OCI-M1 (cell line): ENCODE data around the gene LCMT1.

Source experiments
- DNase-seq: peaks from one replicate; lab custom pipeline; 2025; lab: John Stamatoyannopoulos, UW

Gene LCMT1

DNA sequence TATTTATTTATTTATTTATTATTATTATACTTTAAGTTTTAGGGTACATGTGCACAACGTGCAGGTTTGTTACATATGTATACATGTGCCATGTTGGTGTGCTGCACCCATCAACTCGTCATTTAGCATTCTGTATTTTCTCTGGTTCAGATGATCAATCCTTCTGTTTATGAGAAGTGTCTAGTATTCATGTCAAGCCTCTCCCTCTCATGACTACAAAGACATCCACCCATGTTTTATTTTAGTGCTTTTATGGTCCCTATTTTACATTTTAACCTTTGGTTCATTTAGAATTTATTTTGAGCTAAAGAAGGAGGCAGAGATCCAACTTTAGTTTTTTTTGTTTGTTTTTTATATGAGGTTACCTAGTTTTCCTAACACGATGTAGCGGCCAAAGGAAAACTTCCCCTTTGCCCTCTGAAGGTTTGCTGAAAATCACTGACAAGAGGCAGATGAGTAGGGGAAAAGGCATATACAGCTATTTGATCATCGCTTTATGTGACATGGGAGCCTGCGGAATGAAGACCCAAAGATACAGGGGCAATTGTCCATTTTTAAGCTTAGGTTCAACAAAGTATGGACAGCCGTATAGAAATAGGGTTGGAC lies 82.8 kb downstream of the LCMT1 start:
- no peak for DNase-seq

DNA sequence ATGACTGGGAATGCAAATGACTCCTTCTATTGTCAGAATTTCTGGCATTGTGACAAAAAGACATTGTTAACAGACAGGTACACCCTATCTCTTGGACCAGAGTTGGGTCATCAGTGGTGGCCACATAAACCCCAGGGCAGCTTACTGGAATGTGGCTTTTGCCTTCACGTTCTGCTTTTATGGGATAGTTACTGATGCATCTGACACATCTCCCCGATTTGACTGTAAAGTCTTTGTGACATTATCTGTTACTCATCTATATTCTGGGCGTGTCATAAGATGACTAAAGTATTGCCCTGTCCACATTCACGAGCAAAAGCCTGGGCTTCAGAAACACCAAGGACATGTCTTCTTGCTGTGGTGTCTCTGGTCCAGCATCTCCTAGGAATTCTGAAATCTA lies 86.5 kb downstream of the LCMT1 start:
- DNase-seq = no peak

DNA sequence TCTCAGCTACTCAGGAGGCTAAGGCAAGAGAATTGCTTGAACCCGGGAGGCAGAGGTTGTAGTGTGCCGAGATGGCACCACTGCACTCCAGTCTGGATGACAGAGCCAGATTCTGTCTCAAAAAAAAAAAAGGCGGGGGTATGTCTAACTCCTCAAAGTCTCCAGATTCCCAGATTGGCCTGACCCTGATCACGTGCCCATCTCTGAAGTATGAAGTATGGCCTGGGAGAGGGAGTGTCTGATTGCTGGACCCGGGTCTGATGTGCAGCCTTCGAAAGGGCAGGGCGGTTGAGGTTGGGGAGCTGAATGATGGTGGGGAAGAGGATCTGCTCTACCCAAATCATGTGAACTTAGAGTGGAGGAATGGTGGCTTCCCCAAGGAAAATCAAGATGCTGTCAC lies 87.9 kb downstream of the LCMT1 start:
- DNase-seq = no peak

DNA sequence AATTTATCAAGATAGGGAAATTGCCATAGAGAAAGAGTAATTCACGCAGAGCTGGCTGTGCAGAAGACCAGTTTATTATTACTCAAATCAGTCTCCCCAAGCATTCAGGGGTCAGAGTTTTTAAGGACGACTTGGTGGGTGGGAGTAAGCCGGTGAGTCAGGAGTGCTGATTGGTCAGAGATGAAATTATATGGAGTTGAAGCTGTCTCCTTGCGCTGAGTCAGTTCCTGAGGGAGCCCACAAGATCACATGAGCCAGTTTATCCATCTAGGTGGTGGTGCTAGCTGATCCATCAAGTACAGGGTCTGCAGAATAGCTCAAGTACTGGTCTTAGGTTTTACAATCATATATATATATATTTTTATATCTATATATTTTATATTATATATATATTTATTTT lies 99.2 kb downstream of the LCMT1 start:
- DNase-seq = peak; percentile 82

DNA sequence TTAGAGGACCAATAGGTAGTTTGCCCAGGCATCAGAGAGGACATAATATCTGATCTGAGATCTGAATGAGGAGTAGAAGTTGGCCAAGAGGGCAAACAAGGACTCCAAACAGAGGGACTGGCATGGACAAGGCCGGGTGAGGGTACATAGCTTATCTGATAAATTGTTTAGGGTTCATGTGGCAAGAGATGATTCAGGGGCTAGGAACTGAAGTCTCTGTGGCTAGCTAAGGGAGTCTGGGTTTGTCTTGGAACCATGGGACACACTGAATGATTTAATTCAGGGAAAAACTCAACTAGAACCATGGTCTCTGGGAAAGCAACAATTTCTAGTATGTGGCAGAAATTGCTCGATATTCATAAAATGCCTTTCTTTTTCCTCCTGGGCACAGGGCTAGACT lies 101.1 kb downstream of the LCMT1 start:
- DNase-seq = no peak

DNA sequence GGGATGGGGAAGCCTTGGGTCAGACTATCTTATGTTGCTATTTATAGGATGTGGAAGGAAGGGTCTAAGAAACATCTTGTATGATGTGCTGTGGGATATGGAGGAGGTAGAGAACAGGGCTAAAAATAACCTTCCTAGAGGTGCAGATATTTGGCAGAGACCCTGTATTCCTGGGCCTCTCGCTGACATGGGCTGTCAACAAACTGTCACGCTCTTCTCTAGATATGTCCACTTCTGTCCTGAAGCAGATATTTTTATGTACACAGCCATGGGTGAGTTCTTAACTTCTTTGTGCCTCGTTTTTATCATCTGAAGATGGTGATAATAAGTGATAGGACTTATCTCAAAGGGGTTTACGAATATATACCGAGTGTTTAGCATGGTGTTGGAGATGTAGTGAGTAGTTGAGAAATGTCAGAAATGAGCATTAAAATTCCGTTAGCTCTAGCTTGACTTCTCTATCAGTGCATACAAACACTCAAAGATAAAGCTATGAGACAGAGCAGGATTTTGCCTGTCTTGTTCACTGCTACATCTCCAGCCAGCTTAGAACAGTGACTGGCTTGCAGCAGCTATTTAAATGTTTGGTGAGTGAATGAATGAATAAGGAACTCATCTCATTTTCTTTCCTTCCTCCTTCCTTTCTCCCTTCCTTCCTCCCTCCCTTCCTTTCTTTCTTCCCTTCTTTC lies 102.3 kb downstream of the LCMT1 start:
- peak; percentile 11 for DNase-seq

DNA sequence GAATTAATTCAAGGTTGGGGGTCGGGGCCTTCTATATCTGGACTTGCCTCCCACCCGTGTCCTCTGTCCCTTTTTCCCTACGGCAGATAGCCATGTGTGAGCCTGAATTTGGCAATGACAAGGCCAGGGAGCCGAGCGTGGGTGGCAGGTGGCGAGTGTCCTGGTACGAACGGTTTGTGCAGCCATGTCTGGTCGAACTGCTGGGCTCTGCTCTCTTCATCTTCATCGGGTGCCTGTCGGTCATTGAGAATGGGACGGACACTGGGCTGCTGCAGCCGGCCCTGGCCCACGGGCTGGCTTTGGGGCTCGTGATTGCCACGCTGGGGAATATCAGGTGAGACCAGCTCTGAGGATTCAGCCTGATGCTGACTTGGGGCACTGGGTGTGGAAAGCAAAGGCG lies 105.6 kb downstream of the LCMT1 start:
- DNase-seq = no peak

DNA sequence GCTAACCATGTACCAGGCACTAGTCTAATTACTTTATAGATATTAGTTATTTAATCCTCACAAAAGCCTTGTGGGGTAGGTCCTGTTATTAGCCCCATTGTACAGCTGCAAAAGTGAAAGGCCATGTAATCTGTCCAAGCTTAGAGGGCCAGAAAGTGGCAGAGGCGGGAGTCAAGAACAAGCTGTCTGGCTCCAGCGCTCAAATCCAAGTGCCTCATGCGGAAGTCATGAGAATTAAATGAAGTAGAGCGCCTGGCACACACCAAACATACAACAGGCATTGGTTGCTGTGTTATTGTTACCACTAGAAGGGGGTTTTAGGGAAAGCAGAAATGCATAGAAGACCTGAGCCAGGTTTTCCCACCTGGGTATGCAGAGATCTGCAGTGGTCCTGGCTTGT lies 106.4 kb downstream of the LCMT1 start:
- DNase-seq = no peak

DNA sequence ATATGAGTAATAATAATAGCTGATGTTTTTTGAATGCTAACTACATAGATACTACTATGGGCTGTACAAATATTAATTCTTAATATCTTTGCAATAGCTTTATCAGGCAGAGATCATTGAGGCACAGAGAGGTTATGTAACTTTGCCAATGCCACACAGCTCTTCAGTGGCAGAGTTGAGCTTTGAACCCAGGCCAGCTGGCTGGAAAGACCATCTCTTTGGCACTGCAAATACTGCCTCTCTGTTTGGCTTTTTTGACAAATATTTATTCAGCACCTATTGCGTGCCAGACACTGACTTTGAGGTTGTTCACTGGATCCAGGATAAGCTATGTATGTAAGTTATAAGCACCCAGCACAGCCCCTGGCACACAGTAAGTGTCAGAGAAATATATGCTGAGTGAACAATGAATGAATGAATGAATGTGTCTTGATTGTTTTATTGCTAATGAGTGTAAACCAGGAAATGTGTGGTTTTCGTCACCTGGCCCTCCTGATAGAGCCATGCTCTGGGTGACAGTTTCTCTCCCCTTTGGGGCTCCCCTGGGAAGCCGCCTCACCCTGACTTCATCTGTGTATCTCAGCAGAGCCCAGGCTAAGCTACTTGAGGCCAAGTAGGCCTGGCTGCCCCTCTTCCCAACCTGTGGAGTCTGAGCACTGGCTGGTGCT lies 107.7 kb downstream of the LCMT1 start:
- no peak for DNase-seq

DNA sequence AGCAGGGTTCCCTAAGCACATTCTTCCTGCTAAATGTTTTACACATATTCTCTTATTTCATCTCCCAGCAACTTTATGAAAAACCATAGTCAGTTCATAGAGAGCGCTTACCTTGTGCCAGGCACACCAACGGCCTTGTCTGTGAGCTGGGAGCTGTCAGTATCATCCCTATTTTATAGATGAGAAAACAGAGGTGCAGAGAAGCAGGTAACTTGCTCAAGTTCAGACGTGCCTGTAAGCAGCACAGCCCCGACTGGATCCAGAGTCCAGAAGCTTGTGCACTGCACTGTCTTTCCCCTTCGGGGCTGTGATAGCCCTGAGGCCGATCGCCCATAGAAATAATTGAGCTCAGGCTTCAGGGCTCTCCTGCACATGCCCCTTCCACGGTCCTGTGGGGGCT lies 111.4 kb downstream of the LCMT1 start:
- no peak for DNase-seq

DNA sequence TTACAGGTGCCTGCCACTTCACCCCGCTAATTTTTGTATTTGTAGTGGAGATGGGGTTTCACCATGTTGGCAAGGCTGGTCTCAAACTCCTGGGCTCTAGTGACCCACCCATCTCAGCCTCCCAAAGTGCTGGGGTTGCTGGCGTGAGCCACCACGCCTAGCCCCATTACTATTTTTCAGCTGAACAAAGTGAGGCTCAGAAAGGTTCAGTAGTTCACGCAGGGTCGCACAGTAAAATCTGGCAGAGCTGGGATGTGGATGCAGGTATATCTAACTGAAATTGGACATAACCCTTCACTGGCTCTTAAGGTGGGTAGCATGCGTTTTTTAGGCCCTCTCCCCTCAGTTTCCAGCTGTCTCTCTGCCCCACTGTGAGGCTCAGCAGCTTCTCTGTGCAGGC lies 112.4 kb downstream of the LCMT1 start:
- DNase-seq = no peak

DNA sequence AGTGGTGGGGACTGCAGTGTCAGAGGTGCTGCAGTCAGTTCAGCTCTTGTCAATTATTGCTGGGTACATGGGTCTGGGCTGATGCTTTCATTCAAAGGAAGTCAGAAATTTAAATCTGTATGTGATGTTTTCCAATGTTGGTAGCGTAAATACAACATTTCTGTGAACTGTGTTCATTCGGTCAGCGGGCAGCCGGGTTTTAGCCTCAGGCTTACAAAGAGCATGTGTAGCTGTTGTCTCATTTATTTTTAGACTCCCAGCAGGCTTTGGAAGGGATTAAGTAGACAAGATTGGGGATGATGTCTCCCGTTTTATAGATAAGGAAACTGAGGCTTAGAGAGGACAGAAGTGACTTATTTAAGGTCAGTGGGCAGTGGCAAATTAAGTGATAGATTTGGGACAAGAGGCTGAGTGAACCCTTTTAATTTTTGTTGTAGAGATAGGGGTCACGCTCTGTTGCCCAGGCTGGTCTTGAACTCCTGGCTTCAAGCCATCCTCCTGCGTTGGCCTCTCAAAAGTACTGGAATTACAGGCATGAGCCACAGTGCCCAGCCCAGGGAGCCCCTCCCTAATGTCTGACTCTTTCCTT lies 113.3 kb downstream of the LCMT1 start:
- DNase-seq = no peak
